ENCODE results near the gene SLC46A2.

The SLC46A2 gene

GRCh38 chr9:112887381-112887780, 3.3 kb downstream of the SLC46A2 start:
- no peaks in the 10 kb centered on the region for H3K79me2 ChIP-seq (ENCODE audit: control insufficient read depth, insufficient read depth, low read length, poor library complexity)
- no peak for DNase-seq
- H3K79me1 ChIP-seq (ENCODE audit: low read length), result no peaks in the 10 kb centered on the region
- H3K18ac ChIP-seq (ENCODE audit: low read length), result no peak overlapping the region
- H3K27ac ChIP-seq (ENCODE audit: low read depth, low read length), result no peak overlapping the region
- H3K4me3 ChIP-seq (ENCODE audit: low read depth, low read length), result no peak overlapping the region
- no peak overlapping the region for H4K91ac ChIP-seq (ENCODE audit: low read depth, low read length)
- no peak overlapping the region for H2AK5ac ChIP-seq (ENCODE audit: low read length)
- H3K27me3 ChIP-seq (ENCODE audit: insufficient read depth, low read length), result peaks cover 15% of the 10 kb centered on the region
- no peak overlapping the region for H3K4ac ChIP-seq (ENCODE audit: low read depth, low read length)
- peaks cover 5% of the 10 kb centered on the region for H3K9me3 ChIP-seq (ENCODE audit: insufficient read depth, low read depth, low read length)
- H2BK5ac ChIP-seq (ENCODE audit: low read depth, low read length, poor library complexity), result no peak overlapping the region
- H2AFZ ChIP-seq (ENCODE audit: insufficient read depth, low read length, poor library complexity), result no peak overlapping the region
- no peak overlapping the region for H3K4me2 ChIP-seq (ENCODE audit: low read length)
- H4K12ac ChIP-seq (ENCODE audit: low read depth, low read length), result no peak overlapping the region
- no CpG with 5 or more reads among the region's 5 CpGs for WGBS (ENCODE audit: extremely low coverage, insufficient coverage, insufficient read length)
- H2BK12ac ChIP-seq (ENCODE audit: low read length), result no peak overlapping the region
- no peak overlapping the region for H3K23ac ChIP-seq (ENCODE audit: low read length)
- no peaks in the 10 kb centered on the region for H3K36me3 ChIP-seq (ENCODE audit: control insufficient read depth in 1 of 2, insufficient read depth in 2 of 2, low read length in 2 of 2)
- H3K9ac ChIP-seq (ENCODE audit: low read length), result no peak overlapping the region
- H3K14ac ChIP-seq (ENCODE audit: low read length), result no peak overlapping the region
- H3K4me1 ChIP-seq (ENCODE audit: control insufficient read depth in 1 of 2, insufficient read depth in 2 of 2, low read length in 2 of 2), result peaks cover 15 to 19% of the 10 kb centered on the region in 2 experiments
- H2BK120ac ChIP-seq (ENCODE audit: insufficient read depth, low read length, poor library complexity), result no peak overlapping the region
- no peak overlapping the region for H4K8ac ChIP-seq (ENCODE audit: low read depth, low read length)

GRCh38 chr9:112886351-112886750, 4.3 kb downstream of the SLC46A2 start:
- no peaks in the 10 kb centered on the region for H3K79me2 ChIP-seq (ENCODE audit: control insufficient read depth, insufficient read depth, low read length, poor library complexity)
- no peak overlapping the region for H4K8ac ChIP-seq (ENCODE audit: low read depth, low read length)
- H3K4ac ChIP-seq (ENCODE audit: low read depth, low read length), result no peak overlapping the region
- no peak overlapping the region for H2AFZ ChIP-seq (ENCODE audit: insufficient read depth, low read length, poor library complexity)
- H3K36me3 ChIP-seq (ENCODE audit: control insufficient read depth in 1 of 2, insufficient read depth in 2 of 2, low read length in 2 of 2), result no peaks in the 10 kb centered on the region
- no peak overlapping the region for H3K4me3 ChIP-seq (ENCODE audit: low read depth, low read length)
- H3K14ac ChIP-seq (ENCODE audit: low read length), result no peak overlapping the region
- peaks cover 15 to 19% of the 10 kb centered on the region in 2 experiments for H3K4me1 ChIP-seq (ENCODE audit: control insufficient read depth in 1 of 2, insufficient read depth in 2 of 2, low read length in 2 of 2)
- H2AK5ac ChIP-seq (ENCODE audit: low read length), result no peak overlapping the region
- WGBS (ENCODE audit: extremely low coverage, insufficient coverage, insufficient read length), result no CpG with 5 or more reads among the region's 4 CpGs
- H2BK12ac ChIP-seq (ENCODE audit: low read length), result no peak overlapping the region
- no peaks in the 10 kb centered on the region for H3K79me1 ChIP-seq (ENCODE audit: low read length)
- no peak overlapping the region for H4K12ac ChIP-seq (ENCODE audit: low read depth, low read length)
- no peak overlapping the region for H3K9ac ChIP-seq (ENCODE audit: low read length)
- no peak overlapping the region for H2BK120ac ChIP-seq (ENCODE audit: insufficient read depth, low read length, poor library complexity)
- H4K91ac ChIP-seq (ENCODE audit: low read depth, low read length), result no peak overlapping the region
- peaks cover 5% of the 10 kb centered on the region for H3K9me3 ChIP-seq (ENCODE audit: insufficient read depth, low read depth, low read length)
- H2BK5ac ChIP-seq (ENCODE audit: low read depth, low read length, poor library complexity), result no peak overlapping the region
- peaks cover 12% of the 10 kb centered on the region for H3K27me3 ChIP-seq (ENCODE audit: insufficient read depth, low read length)
- H3K23ac ChIP-seq (ENCODE audit: low read length), result no peak overlapping the region
- H3K18ac ChIP-seq (ENCODE audit: low read length), result no peak overlapping the region
- no peak for DNase-seq
- no peak overlapping the region for H3K4me2 ChIP-seq (ENCODE audit: low read length)
- no peak overlapping the region for H3K27ac ChIP-seq (ENCODE audit: low read depth, low read length)

- no peaks in the 10 kb centered on the region for H3K36me3 ChIP-seq (ENCODE audit: control insufficient read depth in 1 of 2, insufficient read depth in 2 of 2, low read length in 2 of 2)
- H3K18ac ChIP-seq (ENCODE audit: low read length), result no peak overlapping the region
- H3K4me1 ChIP-seq (ENCODE audit: control insufficient read depth in 1 of 2, insufficient read depth in 2 of 2, low read length in 2 of 2), result peaks cover 8 to 15% of the 10 kb centered on the region in 2 experiments
- no peak overlapping the region for H2BK120ac ChIP-seq (ENCODE audit: insufficient read depth, low read length, poor library complexity)
- no peak overlapping the region for H4K91ac ChIP-seq (ENCODE audit: low read depth, low read length)
- WGBS (ENCODE audit: extremely low coverage, insufficient coverage, insufficient read length), result no CpG with 5 or more reads among the region's 1 CpG
- H3K4me2 ChIP-seq (ENCODE audit: low read length), result no peak overlapping the region
- no peaks in the 10 kb centered on the region for H3K79me1 ChIP-seq (ENCODE audit: low read length)
- no peak overlapping the region for H3K27ac ChIP-seq (ENCODE audit: low read depth, low read length)
- H3K9ac ChIP-seq (ENCODE audit: low read length), result no peak overlapping the region
- H2BK12ac ChIP-seq (ENCODE audit: low read length), result no peak overlapping the region
- DNase-seq, result no peak
- H3K4me3 ChIP-seq (ENCODE audit: low read depth, low read length), result no peak overlapping the region
- no peaks in the 10 kb centered on the region for H3K79me2 ChIP-seq (ENCODE audit: control insufficient read depth, insufficient read depth, low read length, poor library complexity)
- H3K23ac ChIP-seq (ENCODE audit: low read length), result no peak overlapping the region
- no peak overlapping the region for H2AK5ac ChIP-seq (ENCODE audit: low read length)
- H3K27me3 ChIP-seq (ENCODE audit: insufficient read depth, low read length), result peaks cover 5% of the 10 kb centered on the region
- no peak overlapping the region for H4K8ac ChIP-seq (ENCODE audit: low read depth, low read length)
- peaks cover 6% of the 10 kb centered on the region for H3K9me3 ChIP-seq (ENCODE audit: insufficient read depth, low read depth, low read length)
- no peak overlapping the region for H3K4ac ChIP-seq (ENCODE audit: low read depth, low read length)
- no peak overlapping the region for H2BK5ac ChIP-seq (ENCODE audit: low read depth, low read length, poor library complexity)
- no peak overlapping the region for H4K12ac ChIP-seq (ENCODE audit: low read depth, low read length)
- no peak overlapping the region for H2AFZ ChIP-seq (ENCODE audit: insufficient read depth, low read length, poor library complexity)
- H3K14ac ChIP-seq (ENCODE audit: low read length), result no peak overlapping the region
Observed at GRCh38 chr9:112885324-112885723, 5.4 kb downstream of the SLC46A2 start.

DNA sequence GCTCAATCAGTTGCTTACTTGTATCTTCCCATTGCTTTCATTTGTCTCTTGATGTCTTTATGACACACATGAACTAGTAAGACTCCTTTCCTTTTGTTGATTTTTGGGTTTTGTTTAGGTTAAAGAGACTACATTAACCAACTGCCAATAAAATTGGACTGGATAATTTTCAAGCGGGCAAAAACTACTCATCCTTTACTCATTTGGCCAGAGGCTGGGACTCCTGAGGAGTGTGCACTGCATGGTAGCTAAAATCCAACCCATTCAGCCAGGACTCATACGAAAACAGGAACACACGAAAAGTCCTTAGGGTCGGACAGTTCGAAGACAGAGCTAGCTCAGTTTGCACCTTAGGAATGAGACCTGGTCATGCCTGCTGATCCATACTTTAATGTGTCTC, 6.0 kb downstream of the SLC46A2 start:
- Histone ChIP-seq H3K18ac (ENCODE audit: low read length) (no peak overlapping the region), H3K4me1 (ENCODE audit: control insufficient read depth in 1 of 2, insufficient read depth in 2 of 2, low read length in 2 of 2) (peaks cover 8 to 14% of the 10 kb centered on the region in 2 experiments), H3K27me3 (ENCODE audit: insufficient read depth, low read length) (peaks cover under 1% of the 10 kb centered on the region), H2AFZ (ENCODE audit: insufficient read depth, low read length, poor library complexity) (no peak overlapping the region), H2BK120ac (ENCODE audit: insufficient read depth, low read length, poor library complexity) (no peak overlapping the region), H3K4me3 (ENCODE audit: low read depth, low read length) (no peak overlapping the region), H3K4me2 (ENCODE audit: low read length) (no peak overlapping the region), H3K36me3 (ENCODE audit: control insufficient read depth in 1 of 2, insufficient read depth in 2 of 2, low read length in 2 of 2) (no peaks in the 10 kb centered on the region), H3K9ac (ENCODE audit: low read length) (no peak overlapping the region), H3K79me2 (ENCODE audit: control insufficient read depth, insufficient read depth, low read length, poor library complexity) (no peaks in the 10 kb centered on the region), H4K8ac (ENCODE audit: low read depth, low read length) (no peak overlapping the region), H4K91ac (ENCODE audit: low read depth, low read length) (no peak overlapping the region), H2AK5ac (ENCODE audit: low read length) (no peak overlapping the region), H2BK5ac (ENCODE audit: low read depth, low read length, poor library complexity) (no peak overlapping the region), H3K23ac (ENCODE audit: low read length) (no peak overlapping the region), H3K14ac (ENCODE audit: low read length) (no peak overlapping the region), H3K79me1 (ENCODE audit: low read length) (no peaks in the 10 kb centered on the region), H3K4ac (ENCODE audit: low read depth, low read length) (no peak overlapping the region), H2BK12ac (ENCODE audit: low read length) (no peak overlapping the region), H3K27ac (ENCODE audit: low read depth, low read length) (no peak overlapping the region), H3K9me3 (ENCODE audit: insufficient read depth, low read depth, low read length) (peaks cover 2% of the 10 kb centered on the region), H4K12ac (ENCODE audit: low read depth, low read length) (no peak overlapping the region)
- DNase-seq, result no peak
- WGBS (ENCODE audit: extremely low coverage, insufficient coverage, insufficient read length), result no CpG with 5 or more reads among the region's 5 CpGs

Measured in trophoblast cell (in vitro differentiated cells and primary cell).